H54 (cell line): ENCODE data around the gene GPR183.

Experiments used
- DNase-seq: peaks from one replicate; pipeline ENCODE4 v3.0.0; 2011; ENCODE audit warnings: low spot score, mixed read lengths; ENCODE audit not compliant: insufficient read length
- FAIRE-seq: peaks from 3 replicates; lab custom pipeline; 2011; peaks lifted over from hg19 to GRCh38; lab: Jason Lieb, UNC
- POLR2A ChIP-seq: IDR thresholded peaks from 2 replicates; pipeline ENCODE4 v1.6.1; 2011; ENCODE audit warnings: low read depth, mild to moderate bottlenecking, low read length

Gene GPR183

GRCh38 chr13:99313941-99314340 is 6.7 kb upstream of the GPR183 start:
- no peak for FAIRE-seq
- DNase-seq = no peak

GRCh38 chr13:99313501-99313900 is 6.3 kb upstream of the GPR183 start:
- DNase-seq = no peak

More at GRCh38 chr13:99313941-99314340, 6.7 kb upstream of the GPR183 start:
- no peak for TF ChIP-seq POLR2A

GRCh38 chr13:99312493-99312883 is 5.3 kb upstream of the GPR183 start:
- TF ChIP-seq POLR2A = no peak
- FAIRE-seq (no peak), DNase-seq (no peak)

More at GRCh38 chr13:99313501-99313900, 6.3 kb upstream of the GPR183 start:
- no peak for TF ChIP-seq POLR2A
- peak; percentile 61 for FAIRE-seq

- no peak for DNase-seq
- no peak for TF ChIP-seq POLR2A
- peak; percentile 64 for FAIRE-seq
These were observed 4.7 kb upstream of the GPR183 start for GRCh38 chr13:99311748-99312492.

- DNase-seq (no peak), FAIRE-seq (peak; percentile 83)
These were observed 3.9 kb upstream of the GPR183 start for GRCh38 chr13:99311137-99311536.

GRCh38 chr13:99310382-99311031 is 3.3 kb upstream of the GPR183 start:
- peak; percentile 89 for FAIRE-seq
- DNase-seq = no peak
- no peak for TF ChIP-seq POLR2A

More at GRCh38 chr13:99311137-99311536, 3.9 kb upstream of the GPR183 start:
- TF ChIP-seq POLR2A = no peak

GRCh38 chr13:99308471-99309087 is 1.4 kb upstream of the GPR183 start:
- no peak for DNase-seq
- no peak for FAIRE-seq

GRCh38 chr13:99307648-99308339 is 595 bp upstream of the GPR183 start:
- no peak for TF ChIP-seq POLR2A
- peak; percentile 71 for DNase-seq
- FAIRE-seq = peak; percentile 99

More at GRCh38 chr13:99308471-99309087, 1.4 kb upstream of the GPR183 start:
- no peak for TF ChIP-seq POLR2A

GRCh38 chr13:99305566-99305965 is 1.6 kb downstream of the GPR183 start:
- peak; percentile 38 for FAIRE-seq
- no peak for TF ChIP-seq POLR2A

GRCh38 chr13:99305158-99305557 is 2.0 kb downstream of the GPR183 start:
- no peak for FAIRE-seq
- no peak for TF ChIP-seq POLR2A
- DNase-seq = no peak

More at GRCh38 chr13:99305566-99305965, 1.6 kb downstream of the GPR183 start:
- DNase-seq = no peak

- DNase-seq (no peak), FAIRE-seq (peak; percentile 64)
- TF ChIP-seq POLR2A = no peak
These were observed 2.7 kb downstream of the GPR183 start for GRCh38 chr13:99304541-99304940.

- TF ChIP-seq POLR2A = no peak
- FAIRE-seq (no peak), DNase-seq (no peak)
These were observed 3.2 kb downstream of the GPR183 start for GRCh38 chr13:99303863-99304521.

- DNase-seq = no peak
- FAIRE-seq = peak; percentile 87
- TF ChIP-seq POLR2A = no peak
These were observed 4.3 kb downstream of the GPR183 start for GRCh38 chr13:99302637-99303505.
